ENCODE results near the gene CYP26A1. TPM values are rescaled to one million over a fixed set of nuclear protein-coding genes. Genes with fewer than 3 reads are reported as not detected.
"Not testable (repeated sequence)": the region's sequence is repeated elsewhere in the genome, so short reads cannot be mapped to it uniquely, and the experiment has no call there.

CYP26A1 gene
- total RNA-seq, 1 experiment from 2014 or later, result not detected

DNA sequence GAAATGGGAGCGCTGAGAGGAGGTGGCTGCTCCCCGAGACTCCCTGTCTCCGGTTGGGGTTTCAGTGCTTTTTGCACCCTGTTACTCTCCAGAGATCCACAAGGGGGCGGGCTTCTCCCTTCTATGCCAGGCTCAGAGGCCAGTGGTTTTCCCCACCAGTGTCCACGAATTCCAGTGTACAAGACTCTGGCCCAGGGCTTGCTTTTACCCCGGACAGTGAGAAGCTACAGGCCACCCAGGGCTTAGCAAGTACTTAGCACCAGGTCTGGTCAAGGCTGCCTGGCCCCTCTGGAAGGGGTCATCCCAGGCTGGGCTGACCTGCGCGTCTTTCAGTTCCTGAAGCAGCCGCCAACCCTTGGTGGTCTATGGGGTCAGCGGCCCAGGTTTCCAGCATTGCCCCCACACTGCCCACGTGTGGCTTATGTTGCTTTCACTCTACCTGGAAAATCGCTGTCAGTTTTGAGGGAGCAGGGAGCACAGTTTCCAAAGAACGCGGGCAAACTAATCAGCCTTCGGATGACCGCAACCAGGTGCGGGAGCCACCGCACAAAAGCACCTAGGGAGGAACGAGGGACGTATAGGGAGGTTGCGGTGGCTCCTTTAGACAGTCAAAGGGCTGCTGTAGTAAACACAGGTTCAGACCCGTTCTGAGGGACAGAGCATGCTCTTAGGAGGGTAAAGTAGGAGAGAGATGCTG, 6.8 kb downstream of the CYP26A1 start:
- DNase-seq (ENCODE audit: low spot score), result no peak

DNA sequence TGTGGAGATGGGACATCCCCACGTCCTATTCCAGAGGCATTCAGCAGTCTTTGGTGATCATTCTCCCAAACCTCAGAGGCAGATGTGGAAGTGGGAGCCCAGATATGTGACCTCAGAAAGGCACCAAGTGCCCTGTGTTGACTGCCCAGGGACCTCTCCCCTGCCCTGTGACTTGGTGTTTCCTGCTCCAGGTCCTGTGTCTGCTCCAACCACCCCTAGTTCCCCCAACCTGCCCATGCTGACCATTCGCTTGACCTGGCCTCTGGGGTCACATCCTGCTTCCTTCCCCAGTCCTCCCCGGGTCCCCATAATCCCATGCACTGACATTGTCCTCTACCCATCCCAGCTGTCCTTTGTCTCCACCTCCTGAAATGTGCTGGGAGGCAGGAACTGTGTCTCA, 7.6 kb downstream of the CYP26A1 start:
- no peak for DNase-seq (ENCODE audit: low spot score)

DNA sequence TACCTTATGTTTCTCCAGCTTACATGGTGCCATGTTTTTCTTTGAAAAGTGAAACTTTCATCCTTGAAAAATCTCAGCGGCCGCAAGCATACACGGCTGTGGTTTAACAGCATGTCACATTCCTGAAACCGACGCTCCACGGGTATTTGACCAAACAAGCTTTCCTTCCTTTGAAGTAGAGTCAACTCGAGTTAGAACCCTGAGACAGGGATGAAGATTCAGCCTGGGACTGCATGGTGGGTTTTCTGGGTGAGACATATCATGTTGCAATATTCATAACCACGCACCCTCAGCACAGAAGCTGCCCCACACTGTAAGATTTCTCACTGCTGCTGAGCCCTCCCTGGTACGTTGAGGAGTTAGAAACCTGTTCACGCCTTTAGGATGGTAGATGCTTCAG, 8.1 kb downstream of the CYP26A1 start:
- DNase-seq (ENCODE audit: low spot score), result no peak

DNA sequence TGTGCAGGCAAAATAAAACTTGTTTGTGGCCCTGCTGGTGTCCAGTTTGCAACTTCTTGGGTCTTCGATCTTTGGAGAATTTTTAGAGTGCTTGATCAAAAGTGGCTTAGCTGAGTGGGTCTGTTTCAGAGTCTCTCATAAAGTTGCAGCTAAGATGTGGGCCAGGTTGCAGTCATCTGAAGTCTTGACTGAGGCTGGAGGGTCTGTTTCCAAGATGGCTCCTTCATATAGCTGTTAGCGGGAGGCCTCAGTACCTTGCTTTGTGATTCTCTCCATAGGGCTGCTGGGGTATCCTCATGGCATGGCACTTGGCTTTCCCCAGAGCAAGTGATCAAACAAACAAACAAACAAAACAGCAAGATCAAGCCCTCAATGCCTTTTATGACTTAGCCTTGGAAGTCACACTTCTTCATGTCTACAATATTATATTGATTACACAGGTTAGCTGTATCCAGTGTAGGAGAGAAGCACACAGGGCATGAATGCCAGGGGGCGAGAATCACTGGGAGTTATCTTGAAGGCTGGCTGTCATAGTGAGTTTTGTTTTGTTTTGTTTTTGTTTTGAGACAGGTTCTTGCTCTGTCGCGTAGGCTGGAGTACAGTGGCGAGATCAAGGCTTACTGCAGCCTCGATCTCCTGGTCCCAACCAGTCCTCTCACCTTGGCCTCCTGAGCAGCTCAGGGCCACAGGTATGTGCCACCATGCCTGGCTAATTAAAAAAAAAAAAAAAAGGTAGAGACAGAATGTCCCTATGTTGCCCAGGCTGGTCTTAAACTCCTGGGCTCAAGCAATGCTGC, 10.2 kb downstream of the CYP26A1 start:
- no peak for DNase-seq (ENCODE audit: low spot score)

DNA sequence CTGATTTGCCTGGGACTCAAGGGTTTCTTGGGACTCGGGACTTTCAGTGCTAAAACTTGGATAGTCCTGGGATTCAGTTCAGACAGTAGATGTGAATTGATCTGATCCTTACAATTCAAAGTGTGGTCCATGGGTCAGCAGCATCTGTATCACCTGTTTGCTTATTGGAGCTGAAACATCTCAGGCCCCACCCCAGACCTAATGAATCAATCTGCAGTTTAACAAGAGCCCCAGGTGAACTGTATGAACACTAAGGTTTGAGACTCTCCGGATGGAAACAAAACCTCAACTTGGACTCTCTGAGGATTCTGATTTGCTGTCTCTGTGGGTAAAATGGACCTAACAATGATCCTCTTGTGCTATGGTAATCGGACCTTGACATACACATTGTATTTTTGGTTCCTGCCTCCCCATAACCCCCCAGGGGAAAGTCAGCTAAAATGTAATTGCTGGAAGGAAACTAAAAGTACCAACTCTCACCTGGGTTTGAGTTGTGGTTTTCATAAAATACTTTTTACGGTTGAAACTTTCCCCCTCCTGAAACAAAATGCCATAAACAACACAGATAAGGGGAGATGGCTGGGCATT, 11.7 kb downstream of the CYP26A1 start:
- no peak for DNase-seq (ENCODE audit: low spot score)

DNA sequence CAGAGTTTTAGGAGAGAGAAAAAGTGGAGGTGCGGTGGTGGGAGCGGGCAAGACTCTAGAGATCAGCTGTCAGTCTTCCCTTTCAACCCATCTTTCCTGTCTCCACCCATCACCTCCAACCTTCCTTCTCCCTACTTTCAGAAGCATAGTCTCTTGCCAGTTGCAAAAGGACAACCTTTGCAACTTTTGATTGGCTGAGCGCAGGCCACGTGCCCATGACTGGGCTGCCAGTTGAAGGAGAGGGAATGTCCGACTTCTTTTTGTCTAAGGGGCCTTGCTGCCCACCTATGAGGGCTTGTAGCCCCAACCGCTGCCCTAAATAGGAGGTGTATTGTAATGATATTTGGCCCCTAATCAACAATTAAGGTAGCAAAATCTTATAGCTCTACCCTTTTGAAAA, 12.6 kb downstream of the CYP26A1 start:
- DNase-seq (ENCODE audit: low spot score), result no peak

DNA sequence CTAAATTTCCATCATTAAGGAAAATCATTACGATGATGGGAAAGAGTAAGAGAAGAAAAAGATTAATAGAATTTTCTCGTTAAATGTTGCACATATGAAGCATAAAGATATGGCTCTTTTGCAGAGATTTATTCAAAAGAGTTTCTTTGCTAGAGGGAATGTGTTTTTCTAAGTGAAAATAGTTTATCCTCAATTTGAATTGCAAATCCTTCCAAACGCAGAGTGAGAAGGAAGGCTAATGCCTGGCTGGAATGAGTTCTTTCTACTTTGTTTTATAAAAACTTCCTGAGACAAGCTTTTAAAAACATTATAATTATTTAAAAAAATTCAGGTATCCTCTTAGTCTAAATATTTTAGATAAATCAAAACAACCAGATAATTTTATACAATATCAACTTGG, 14.2 kb downstream of the CYP26A1 start:
- DNase-seq (ENCODE audit: low spot score), result no peak

DNA sequence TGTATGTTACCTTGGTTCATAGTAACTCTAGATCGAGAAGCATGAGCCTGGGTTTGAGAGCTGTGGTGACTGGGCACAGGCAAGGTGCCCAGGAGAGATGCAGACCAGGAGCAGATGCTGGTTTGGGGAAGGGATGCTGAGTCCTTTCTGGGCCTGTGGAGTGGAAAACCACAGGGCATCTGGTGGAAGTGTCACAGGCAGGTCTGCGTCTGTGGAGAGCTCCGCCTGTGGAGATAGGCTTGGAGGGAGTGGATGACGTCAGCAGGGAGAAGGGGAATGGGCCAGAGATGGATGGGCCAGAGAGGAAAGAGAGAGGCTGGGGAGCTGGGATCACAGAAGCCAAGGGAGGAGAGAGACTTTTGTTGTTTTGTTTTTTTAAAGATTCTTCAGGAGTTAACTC, 14.8 kb downstream of the CYP26A1 start:
- no peak for DNase-seq (ENCODE audit: low spot score)

DNA sequence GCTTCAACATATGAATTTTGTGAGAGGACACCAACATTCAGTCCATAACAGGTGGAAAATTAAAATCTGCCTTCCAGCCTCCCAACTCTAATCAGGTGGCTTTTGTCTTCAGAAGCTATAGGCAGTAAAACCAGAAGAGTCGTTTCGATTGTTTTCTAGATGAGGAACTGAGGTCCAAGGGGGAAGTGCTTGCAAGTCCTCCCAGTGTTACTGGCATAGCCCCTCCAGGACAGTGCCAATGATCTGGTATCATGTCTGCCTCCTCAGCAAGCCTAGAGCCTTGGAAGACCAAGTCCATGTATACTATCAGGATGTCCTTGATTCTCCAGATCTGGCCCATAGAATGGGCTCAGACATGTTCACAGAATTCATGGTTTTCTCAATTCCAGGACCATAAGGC, 16.9 kb downstream of the CYP26A1 start:
- no peak for DNase-seq (ENCODE audit: low spot score)

DNA sequence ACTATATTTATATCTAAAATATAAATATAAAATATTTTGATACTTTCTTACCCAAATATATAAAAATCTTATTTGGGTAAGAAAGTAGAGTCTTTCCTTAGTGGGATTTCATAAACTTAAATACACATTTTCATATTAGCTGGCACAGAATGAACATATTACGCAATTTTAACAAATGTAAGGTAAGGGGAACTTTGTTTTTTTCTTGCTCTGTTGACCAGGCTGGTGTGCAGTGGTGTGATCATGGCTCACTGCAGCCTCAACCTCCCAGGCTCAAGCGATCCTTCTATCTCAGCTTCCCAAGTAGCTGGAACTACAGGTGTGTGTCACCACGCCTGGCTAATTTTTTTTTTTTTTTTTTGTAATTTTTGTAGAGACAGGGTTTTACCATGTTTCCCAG, 18.3 kb downstream of the CYP26A1 start:
- no peak for DNase-seq (ENCODE audit: low spot score)

DNA sequence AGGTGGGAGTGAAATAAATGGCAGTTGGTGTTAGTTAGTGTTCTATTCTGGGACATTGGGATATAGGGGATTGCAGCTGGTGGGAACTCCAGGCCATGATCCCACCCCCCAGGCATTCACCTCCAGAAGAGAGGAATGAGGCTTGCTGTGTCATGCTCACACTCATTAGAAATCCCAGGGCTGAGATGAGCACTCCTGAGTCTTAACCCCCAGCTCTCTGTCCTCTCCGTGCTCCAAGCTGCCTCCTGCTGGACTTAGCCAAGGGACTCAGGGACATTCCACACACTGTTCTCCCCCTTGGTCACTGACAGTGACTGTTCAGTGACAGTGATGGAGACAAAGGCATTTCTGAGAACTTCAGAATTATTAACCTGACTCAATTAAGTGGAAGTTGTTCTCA, 21.5 kb downstream of the CYP26A1 start:
- no peak for DNase-seq (ENCODE audit: low spot score)

DNA sequence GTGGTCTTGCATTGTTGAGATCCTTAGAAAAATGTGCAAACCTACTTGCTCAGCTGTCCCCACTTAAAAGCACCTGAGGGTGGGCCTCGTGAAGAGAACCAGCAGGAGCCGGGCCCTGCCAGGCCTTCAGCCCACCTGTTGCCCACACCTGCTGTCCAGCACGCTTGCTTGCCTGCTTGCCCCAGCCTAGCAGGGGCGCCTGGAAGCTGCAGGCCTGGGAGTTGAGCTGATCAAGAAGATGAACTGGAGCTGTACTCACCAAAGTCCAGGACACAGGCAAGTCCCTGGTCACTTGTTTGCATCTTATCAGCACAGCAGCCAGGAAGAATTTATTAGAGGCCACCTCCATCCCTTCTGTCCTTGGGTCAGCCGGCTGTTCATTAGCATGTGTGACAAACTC, 23.2 kb downstream of the CYP26A1 start:
- DNase-seq (ENCODE audit: low spot score), result no peak

DNA sequence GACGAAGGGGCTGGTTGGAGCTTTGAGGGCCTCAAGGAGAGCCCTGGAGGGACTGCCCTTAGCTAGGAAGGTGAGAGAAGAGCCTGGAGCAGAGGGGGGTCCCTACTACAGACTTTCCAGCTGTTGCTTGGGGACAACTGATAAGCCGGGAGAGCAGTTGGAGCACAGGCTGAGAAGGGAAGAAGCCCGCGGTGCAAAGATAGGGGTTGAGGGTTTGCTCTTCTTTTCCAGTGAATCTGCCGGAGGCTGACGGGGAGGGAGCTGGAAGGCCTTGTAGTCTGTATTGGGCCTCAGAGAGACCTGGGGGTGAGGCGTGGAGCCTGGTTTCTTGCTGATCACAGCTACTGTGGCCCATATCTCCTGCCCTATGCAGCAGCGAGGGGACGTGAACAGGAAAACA, 23.7 kb downstream of the CYP26A1 start:
- no peak for DNase-seq (ENCODE audit: low spot score)

DNA sequence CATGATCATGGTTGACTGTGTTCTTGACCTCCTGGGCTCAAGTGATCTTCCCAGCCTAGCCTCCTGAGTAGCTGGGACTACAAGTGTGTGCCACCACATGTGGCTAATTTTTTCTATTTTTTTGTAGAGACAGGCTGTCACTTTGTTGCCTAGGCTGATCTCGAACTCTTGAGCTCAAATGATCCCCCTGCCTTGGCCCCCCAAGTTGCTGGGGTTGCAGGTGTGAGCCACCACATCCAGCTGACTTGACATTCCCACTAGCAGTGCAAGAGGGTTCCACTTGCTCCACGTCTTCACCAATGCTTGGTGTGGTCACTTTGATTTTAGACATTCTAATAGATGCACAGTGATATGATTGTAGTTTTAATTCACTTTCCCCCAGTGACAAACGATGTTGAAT, 25.1 kb downstream of the CYP26A1 start:
- no peak for DNase-seq (ENCODE audit: low spot score)

DNA sequence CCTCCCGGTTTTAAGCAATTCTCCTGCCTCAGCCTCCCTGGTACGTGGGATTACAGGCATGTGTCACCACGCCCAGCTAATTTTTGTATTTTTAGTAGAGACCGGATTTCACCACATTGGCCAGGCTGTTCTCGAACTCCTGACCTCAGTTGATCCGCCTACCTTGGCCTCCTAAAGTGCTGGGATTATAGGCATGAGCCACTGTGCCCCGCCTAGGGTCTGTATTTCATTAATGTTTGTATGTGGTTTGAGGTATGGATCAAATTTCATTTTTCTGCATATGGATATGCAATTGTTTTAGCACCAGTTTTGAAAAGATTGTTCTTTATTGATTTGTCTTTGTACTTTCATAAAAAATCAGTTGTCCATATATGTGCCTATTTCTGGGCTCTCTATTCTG, 26.0 kb downstream of the CYP26A1 start:
- DNase-seq (ENCODE audit: low spot score), result no peak

DNA sequence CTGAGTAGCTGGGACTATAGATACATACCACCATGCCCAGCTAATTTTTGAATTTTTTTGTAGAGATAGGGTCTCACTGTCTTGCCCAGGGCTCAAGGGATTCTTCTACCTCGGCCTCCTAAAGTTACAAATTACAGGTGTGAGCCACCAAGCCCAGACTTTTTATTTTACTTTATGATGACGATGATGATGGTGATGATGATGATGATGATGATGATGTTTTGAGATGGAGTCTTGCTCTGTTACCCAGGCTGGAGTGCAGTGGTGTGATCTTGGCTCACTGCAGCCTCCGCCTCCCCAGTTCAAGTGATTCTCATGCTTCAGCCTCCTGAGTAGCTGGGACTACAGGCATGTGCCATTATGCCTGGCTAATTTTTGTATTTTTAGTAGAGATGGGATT, 27.5 kb downstream of the CYP26A1 start:
- DNase-seq (ENCODE audit: low spot score), result not testable (repeated sequence)

DNA sequence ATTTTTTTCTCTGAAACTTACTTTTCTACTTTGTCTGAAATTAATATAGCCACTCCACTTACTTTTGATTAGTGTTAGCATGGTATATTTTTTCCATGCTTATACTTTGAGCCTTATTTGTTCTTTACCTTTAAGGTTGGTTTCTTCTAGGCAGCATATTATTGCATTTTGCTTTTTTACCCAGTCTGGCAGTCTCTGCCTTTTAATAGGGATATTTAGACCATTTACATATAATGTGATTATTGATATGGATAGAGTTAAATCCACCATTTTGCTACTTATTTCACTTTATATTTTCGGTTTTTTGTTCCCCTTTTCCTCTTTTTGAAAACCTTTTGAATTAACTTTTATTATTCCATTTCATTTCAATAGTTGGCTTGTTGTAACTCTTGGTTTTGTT, 30.3 kb downstream of the CYP26A1 start:
- no peak for DNase-seq (ENCODE audit: low spot score)

DNA sequence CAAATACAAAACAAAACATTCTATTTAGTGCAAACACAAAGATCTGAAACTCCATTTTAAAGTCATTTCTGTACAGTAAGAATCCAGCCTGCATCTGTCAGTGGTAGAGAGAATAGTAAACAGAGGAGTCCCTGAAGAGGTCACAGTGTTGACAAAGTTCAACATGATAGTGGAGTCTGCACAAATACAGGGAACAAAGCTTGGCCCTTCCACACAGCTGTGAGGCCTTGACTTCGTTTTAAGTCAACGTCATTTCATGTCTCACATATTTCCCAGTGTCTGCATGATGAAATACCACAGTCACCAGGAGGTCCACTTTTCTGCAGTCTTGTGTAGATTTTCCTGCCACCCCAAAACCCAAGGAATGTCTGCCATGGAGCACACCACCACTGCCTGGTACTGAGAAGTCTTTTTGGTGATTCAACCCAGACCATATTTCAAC, 33.0 kb downstream of the CYP26A1 start:
- DNase-seq (ENCODE audit: low spot score), result peak; percentile 25

DNA sequence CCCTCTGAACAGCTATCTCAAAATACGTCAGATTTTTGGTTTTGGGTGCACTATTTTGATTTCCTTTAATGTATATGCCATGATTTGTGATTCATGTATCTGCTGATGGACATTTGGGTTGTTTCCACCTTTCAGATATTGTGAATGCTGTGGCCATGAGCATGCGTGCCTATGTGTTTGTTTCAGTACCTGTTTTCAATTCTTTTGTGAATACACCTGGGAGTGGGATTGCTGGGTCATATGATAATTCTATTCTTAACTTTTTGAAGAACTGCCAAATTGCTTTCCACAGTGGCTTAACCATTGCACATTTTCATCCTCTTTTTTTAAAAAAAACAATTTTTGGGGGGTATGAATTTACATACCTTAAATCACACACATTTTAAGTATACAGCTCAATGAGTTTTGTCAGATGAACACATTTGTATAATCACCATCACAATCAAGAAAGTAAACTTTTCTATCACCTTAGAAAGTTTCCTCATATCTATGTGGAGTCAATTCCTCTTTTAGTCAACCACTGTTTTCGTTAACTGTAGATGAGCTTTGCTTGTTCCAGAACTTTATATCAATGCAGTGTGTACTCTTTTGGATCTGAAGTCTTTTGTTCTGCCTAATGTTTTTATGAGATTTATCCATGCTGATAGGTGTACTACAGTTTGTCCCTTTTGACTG, 36.9 kb downstream of the CYP26A1 start:
- DNase-seq (ENCODE audit: low spot score), result no peak

DNA sequence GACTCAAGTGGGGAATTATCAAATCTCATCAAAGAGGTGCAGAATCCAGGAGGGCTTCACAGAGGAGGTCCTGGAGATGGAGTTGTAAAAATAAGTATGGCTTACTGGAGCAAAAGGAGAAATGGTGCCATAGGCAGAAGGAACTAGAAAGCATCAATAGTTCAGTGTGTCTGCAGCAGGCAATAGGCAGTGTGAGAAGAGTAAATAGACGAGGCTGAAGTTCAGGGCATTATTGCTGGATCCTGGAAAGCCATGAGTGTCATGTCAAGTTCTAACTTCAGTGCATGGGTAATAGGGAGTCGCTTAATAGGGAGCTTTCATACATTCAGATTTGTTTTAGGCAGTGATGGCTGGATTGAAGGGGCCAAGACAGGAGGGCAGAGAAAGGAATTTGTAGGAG, 39.3 kb downstream of the CYP26A1 start:
- no peak for DNase-seq (ENCODE audit: low spot score)

DNA sequence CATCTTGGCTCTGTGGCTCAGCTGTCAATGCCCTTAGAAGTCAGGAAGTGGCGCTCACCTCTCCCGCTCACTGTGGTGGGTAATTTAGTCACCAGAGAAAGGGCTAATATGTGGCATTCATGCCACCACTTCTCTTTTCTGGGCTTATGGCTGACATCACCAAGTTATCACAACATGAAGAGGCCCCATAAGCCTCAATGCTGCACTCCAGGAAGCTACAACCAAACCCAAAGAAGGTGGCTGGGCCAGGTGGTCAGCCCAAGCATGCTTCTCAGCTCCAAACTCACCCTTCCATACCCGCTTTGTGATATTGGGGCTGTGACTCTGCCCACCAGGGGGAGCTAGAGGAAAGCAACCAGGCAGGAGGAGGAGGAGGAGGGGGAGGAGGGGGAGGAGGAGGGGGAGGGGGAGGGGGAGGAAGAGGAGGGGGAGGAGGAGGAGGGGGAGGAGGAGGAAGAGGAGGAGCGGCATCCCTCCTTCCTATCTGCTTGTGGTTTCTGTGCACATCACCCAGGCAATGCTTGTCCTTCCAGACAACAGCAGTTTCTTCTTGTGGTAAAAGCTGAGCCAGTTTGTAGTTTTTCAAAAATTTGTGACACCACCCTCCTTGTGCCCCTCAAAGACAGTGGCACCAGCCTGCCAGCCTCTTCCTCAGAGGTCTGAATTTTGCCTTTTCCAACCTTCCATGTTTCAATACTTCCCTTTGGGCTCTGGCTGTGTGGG, 42.1 kb downstream of the CYP26A1 start:
- peak; percentile 50 for DNase-seq (ENCODE audit: low spot score)

DNA sequence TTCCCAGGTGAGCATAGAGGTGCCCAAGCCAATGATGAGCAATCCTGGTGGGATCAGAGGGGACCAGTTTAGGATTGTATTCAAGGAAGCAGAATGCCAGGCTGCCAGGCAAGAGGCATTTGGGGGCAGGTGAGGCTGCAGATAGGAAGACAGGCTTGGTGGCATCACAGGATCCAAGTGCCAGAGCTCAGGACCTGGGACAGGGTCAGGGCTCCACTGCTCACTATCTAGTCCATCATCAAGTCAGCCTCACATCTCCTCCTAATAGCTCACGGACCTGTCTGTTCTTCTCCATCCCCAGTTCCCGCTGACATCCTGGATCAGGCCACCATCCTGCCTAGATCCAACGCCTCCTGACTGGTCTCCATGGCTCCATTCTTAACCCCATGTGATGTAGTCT, 47.6 kb downstream of the CYP26A1 start:
- DNase-seq (ENCODE audit: low spot score), result no peak
